ENCODE results near the gene DTX3. TPM values are rescaled to one million over a fixed set of nuclear protein-coding genes. Genes with fewer than 3 reads are reported as not detected.
A peak's percentile ranks its signal among the peaks of the same experiment; 100 is the strongest.
"Not testable (repeated sequence)": the region's sequence is repeated elsewhere in the genome, so short reads cannot be mapped to it uniquely, and the experiment has no call there.

The DTX3 gene
- total RNA-seq = 10 to 100 TPM; 50.0 to 75.2 (median 57.8) TPM
- 10 to 100 TPM; 37.9 to 56.2 TPM for polyA plus RNA-seq
- long read RNA-seq, donor 1, partial matches to known transcripts = 8 of 24 reads
- long read RNA-seq, donor 1, other reads (novel, unspliced or antisense) = 11 of 24 reads
- long read RNA-seq, donor 2, partial matches to known transcripts = 0 of 7 reads
- long read RNA-seq, donor 2, other reads (novel, unspliced or antisense) = 0 of 7 reads
- long read RNA-seq, donor 3, transcript DTX3-204 (6 exons, 2,067 nt) = major isoform, 6 of 46 reads
- long read RNA-seq, donor 3, transcript DTX3-201 (7 exons, 2,029 nt) = major isoform, 6 of 46 reads
- long read RNA-seq, donor 3, partial matches to known transcripts = 12 of 46 reads
- long read RNA-seq, donor 3, other reads (novel, unspliced or antisense) = 19 of 46 reads

DNA sequence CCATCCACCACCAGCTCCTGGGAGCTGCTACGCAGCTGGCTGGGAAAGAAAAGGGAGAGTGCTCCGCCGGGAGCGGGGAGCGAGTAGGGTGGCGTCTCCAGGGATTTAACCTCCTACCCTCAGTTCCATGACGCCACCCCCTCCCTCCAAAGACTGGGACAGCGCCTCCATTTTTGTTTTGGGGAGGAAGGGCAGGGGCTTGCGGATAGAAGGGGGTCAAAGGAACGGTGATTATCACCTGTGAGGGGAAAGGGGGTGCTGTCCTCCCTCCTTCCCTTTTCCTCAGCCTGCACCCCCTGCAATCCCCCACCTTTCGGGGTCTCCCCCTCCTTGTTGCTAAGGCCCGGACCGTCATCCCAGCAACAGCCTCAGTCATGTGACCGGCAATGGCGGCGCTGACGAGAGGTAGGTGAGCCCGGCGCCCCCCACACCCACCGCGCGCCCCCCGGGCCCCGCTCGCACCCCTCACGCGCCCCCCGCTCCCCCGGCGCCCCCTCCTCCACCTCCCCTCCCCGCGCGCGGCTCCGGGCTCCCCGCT, at the start of gene DTX3:
TSS of gene DTX3 (plus strand) at position 371 of the 538 bp plus-strand sequence. CDS start 1,694 bp downstream, outside the sequence.
- peak within 1 kb of the TSS; percentile 94 to 98 for H3K27ac ChIP-seq
- intact Hi-C loops (cut with DNase I) = no loop called here
- no peak for TF ChIP-seq EP300 (IDR thresholded peaks at IDR 0.05)
- no peak for TF ChIP-seq POLR2A (IDR thresholded peaks at IDR 0.05)
- TF ChIP-seq, protein P1, sequence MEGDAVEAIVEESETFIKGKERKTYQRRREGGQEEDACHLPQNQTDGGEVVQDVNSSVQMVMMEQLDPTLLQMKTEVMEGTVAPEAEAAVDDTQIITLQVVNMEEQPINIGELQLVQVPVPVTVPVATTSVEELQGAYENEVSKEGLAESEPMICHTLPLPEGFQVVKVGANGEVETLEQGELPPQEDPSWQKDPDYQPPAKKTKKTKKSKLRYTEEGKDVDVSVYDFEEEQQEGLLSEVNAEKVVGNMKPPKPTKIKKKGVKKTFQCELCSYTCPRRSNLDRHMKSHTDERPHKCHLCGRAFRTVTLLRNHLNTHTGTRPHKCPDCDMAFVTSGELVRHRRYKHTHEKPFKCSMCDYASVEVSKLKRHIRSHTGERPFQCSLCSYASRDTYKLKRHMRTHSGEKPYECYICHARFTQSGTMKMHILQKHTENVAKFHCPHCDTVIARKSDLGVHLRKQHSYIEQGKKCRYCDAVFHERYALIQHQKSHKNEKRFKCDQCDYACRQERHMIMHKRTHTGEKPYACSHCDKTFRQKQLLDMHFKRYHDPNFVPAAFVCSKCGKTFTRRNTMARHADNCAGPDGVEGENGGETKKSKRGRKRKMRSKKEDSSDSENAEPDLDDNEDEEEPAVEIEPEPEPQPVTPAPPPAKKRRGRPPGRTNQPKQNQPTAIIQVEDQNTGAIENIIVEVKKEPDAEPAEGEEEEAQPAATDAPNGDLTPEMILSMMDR (IDR thresholded peaks at IDR 0.05) = no peak
- no peaks in the 10 kb centered on the region for H3K9me3 ChIP-seq
- peak; percentile 58 to 72 (median 67) for DNase-seq
- 1 to 2% (median 1%) methylated on average over 22 to 36 of the region's 36 CpGs for WGBS, 3 donors
- peak within 1 kb of the TSS; percentile 56 for H3K4me3 ChIP-seq
- H3K27me3 ChIP-seq = no peaks in the 10 kb centered on the region
- peaks cover 3% of the 10 kb centered on the region for H3K4me1 ChIP-seq (ENCODE audit: insufficient read depth)
- H3K36me3 ChIP-seq = no peaks in the 10 kb centered on the region

DNA sequence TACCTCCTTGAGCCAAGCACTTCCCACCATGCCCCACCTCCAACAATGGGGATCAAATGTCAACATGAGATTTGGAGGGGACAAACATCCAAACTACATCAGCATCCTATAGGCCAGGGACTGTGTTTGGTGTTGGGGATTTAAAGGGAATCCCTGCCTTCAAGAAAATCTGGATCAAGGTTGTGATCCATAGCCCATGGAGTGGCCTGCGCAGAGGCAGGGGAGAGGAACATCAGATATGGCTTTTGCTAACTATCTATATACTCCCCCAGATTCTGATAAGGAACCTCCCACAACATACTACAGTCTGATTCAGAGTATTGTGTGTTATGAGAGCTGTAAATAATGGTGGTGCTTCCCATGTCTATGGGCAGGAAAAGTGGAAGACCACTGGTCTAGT, 49.7 kb upstream of the DTX3 start:
- intact Hi-C loops (cut with DNase I) = no loop called here
- no peak for TF ChIP-seq EP300 (IDR thresholded peaks at IDR 0.05)
- Histone ChIP-seq H3K36me3 (no peaks in the 10 kb centered on the region), H3K4me1 (ENCODE audit: insufficient read depth) (peaks cover 2% of the 10 kb centered on the region), H3K4me3 (no peak overlapping the region), H3K27ac (no peak overlapping the region), H3K27me3 (no peaks in the 10 kb centered on the region), H3K9me3 (no peaks in the 10 kb centered on the region)
- WGBS, 3 donors = 89 to 94% (median 89%) methylated on average over 1 of the region's 1 CpG
- DNase-seq = no peak

DNA sequence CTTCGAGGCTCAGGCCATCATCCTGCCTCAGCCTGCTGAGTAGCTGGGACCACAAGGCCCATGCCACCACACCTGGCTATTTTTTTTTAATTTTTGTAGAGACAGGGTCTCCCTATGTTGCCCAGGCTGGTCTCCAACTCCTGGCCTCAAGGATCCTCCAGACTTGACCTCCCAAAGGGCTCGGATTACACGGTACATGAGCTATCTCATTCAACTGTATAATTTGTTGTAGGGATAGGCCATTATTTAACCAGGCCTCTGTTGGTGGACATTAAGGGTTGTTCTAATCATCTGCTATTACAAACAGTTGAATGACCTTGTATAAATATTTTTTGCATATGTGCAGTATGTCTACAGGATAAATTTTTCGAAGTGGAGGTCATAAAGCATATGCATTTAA, 45.8 kb upstream of the DTX3 start:
- WGBS, 3 donors = 75 to 86% (median 80%) methylated on average over 4 of the region's 4 CpGs
- Histone ChIP-seq H3K36me3 (no peaks in the 10 kb centered on the region), H3K27me3 (no peaks in the 10 kb centered on the region), H3K4me1 (ENCODE audit: insufficient read depth) (no peaks in the 10 kb centered on the region), H3K27ac (no peak overlapping the region), H3K9me3 (no peaks in the 10 kb centered on the region), H3K4me3 (no peak overlapping the region)
- TF ChIP-seq EP300 (IDR thresholded peaks at IDR 0.05) = no peak
- TF ChIP-seq, protein P1 (IDR thresholded peaks at IDR 0.05) = no peak
- no peak for TF ChIP-seq POLR2A (IDR thresholded peaks at IDR 0.05)
- intact Hi-C loops (cut with DNase I) = no loop called here
- no peak for DNase-seq

DNA sequence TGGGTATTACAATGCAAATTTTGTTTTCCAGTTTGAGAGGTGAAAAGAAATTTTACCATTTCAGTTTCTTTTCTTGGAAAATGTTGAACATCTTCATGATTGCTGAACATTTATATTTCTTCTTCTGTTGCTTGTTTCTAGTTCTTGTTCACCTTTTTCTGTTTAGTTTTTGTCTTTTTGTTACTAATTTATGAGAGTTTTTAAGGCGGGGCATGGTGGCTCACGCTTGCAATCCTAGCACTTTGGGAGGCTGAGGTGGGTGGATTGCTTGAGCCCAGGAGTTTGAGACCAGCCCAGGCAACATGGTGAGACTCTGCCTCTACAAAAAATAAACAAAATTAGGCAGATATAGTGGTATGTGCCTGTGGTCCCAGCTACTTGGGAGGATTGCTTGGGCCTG, 44.1 kb upstream of the DTX3 start:
- no peak overlapping the region for H3K4me3 ChIP-seq
- H3K27ac ChIP-seq = no peak overlapping the region
- H3K9me3 ChIP-seq = no peaks in the 10 kb centered on the region
- DNase-seq = no peak
- TF ChIP-seq EP300 (IDR thresholded peaks at IDR 0.05) = no peak
- no peak for TF ChIP-seq POLR2A (IDR thresholded peaks at IDR 0.05)
- TF ChIP-seq, protein P1 (IDR thresholded peaks at IDR 0.05) = no peak
- intact Hi-C loops (cut with DNase I) = no loop called here
- H3K4me1 ChIP-seq (ENCODE audit: insufficient read depth) = no peaks in the 10 kb centered on the region
- WGBS, 3 donors = 88 to 91% (median 89%) methylated on average over 2 of the region's 2 CpGs
- H3K27me3 ChIP-seq = no peaks in the 10 kb centered on the region
- no peaks in the 10 kb centered on the region for H3K36me3 ChIP-seq

DNA sequence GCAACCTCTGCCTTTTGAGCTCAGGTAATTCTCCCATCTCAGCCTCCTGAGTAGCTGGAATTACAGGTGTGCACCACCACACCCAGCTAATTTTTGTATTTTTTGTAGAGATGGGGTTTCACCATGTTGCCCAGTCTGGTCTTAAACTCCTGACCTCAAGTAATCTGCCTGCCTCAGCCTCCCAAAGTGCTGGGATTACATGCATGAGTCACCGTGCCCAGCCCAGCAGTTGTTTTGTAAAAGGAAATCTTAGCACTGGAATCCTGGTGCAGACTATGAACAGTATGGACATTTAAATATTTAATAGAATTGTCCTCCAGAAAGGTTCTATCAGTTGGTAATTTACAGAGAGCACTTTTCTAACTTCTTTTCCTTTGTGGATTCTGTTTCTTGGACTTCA, 43.5 kb upstream of the DTX3 start:
- H3K27ac ChIP-seq; DNase-seq; intact Hi-C loops (cut with DNase I); H3K36me3 ChIP-seq; H3K4me3 ChIP-seq; H3K4me1 ChIP-seq (ENCODE audit: insufficient read depth); H3K9me3 ChIP-seq; H3K27me3 ChIP-seq: not testable (repeated sequence)
- 41 to 83% (median 54%) methylated on average over 1 of the region's 1 CpG for WGBS, 3 donors
